ENCODE results near the gene ZNF415. TPM values are rescaled to one million over a fixed set of nuclear protein-coding genes. Genes with fewer than 3 reads are reported as not detected.

The ZNF415 gene
- total and polyA plus RNA-seq, 9 of the 15 experiments (the other 6 are each of a cell fraction or from before 2014, with no cell fraction given), result 0.06 to 0.82 (median 0.14) TPM; not detected in 2

- TF ChIP-seq, protein P1, sequence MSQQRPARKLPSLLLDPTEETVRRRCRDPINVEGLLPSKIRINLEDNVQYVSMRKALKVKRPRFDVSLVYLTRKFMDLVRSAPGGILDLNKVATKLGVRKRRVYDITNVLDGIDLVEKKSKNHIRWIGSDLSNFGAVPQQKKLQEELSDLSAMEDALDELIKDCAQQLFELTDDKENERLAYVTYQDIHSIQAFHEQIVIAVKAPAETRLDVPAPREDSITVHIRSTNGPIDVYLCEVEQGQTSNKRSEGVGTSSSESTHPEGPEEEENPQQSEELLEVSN (IDR thresholded peaks at IDR 0.05; ENCODE audit: borderline replicate concordance in 1 of 2, extremely low read depth in 1 of 2, insufficient read depth in 1 of 2, insufficient read length in 1 of 2, low read depth in 1 of 2, low read length in 1 of 2, poor library complexity in 1 of 2, severe bottlenecking in 1 of 2), result peak in 1 of 2 experiments; percentile 50
- TF ChIP-seq POLR2AphosphoS5 (IDR thresholded peaks at IDR 0.05; ENCODE audit: control insufficient read depth, insufficient read depth, low read depth, low read length) (peak; percentile 84), SOX6 (IDR thresholded peaks at IDR 0.05) (0 out of 2 replicates have a peak, but pooled peaks have one; percentile 7), PML (IDR thresholded peaks at IDR 0.05; ENCODE audit: low read length) (peak; percentile 49; the same call in 1 of the 2 replicates), ZNF133 (CRISPR knock-in tag; IDR thresholded peaks at IDR 0.05) (no peak), PCBP2 (IDR thresholded peaks at IDR 0.05; ENCODE audit: low read depth, low read length, poor library complexity, severe bottlenecking) (no peak), ZNF146 (CRISPR knock-in tag; IDR thresholded peaks at IDR 0.05; ENCODE audit: unreplicated experiment) (no peak), RB1 (IDR thresholded peaks at IDR 0.05; ENCODE audit: low read depth) (0 out of 2 replicates have a peak, but pooled peaks have one; percentile 15), ELF4 (CRISPR knock-in tag; IDR thresholded peaks at IDR 0.05) (peak; percentile 94), NFYB (IDR thresholded peaks at IDR 0.05; ENCODE audit: extremely low read depth, insufficient read length) (no peak), IFI16 (CRISPR knock-in tag; IDR thresholded peaks at IDR 0.05) (no peak), ZKSCAN8 (CRISPR knock-in tag; IDR thresholded peaks at IDR 0.05) (no peak), KDM4B (IDR thresholded peaks at IDR 0.05; ENCODE audit: borderline replicate concordance in 2 of 2, low read depth in 1 of 2) (0 out of 4 replicates have a peak, but pooled peaks of 1 of the 2 experiments have one; percentile 55), ASH1L (IDR thresholded peaks at IDR 0.05; ENCODE audit: borderline replicate concordance, low read depth, partially characterized antibody) (peak; percentile 50), SP1 (CRISPR knock-in tag; IDR thresholded peaks at IDR 0.05) (peak; percentile 67)
- TF ChIP-seq, protein P2, sequence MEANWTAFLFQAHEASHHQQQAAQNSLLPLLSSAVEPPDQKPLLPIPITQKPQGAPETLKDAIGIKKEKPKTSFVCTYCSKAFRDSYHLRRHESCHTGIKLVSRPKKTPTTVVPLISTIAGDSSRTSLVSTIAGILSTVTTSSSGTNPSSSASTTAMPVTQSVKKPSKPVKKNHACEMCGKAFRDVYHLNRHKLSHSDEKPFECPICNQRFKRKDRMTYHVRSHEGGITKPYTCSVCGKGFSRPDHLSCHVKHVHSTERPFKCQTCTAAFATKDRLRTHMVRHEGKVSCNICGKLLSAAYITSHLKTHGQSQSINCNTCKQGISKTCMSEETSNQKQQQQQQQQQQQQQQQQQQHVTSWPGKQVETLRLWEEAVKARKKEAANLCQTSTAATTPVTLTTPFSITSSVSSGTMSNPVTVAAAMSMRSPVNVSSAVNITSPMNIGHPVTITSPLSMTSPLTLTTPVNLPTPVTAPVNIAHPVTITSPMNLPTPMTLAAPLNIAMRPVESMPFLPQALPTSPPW (CRISPR knock-in tag; IDR thresholded peaks at IDR 0.05), result peak; percentile 96
- TF ChIP-seq, protein P3, sequence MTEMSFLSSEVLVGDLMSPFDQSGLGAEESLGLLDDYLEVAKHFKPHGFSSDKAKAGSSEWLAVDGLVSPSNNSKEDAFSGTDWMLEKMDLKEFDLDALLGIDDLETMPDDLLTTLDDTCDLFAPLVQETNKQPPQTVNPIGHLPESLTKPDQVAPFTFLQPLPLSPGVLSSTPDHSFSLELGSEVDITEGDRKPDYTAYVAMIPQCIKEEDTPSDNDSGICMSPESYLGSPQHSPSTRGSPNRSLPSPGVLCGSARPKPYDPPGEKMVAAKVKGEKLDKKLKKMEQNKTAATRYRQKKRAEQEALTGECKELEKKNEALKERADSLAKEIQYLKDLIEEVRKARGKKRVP (CRISPR knock-in tag; IDR thresholded peaks at IDR 0.05), result no peak
- TF ChIP-seq, protein P4, sequence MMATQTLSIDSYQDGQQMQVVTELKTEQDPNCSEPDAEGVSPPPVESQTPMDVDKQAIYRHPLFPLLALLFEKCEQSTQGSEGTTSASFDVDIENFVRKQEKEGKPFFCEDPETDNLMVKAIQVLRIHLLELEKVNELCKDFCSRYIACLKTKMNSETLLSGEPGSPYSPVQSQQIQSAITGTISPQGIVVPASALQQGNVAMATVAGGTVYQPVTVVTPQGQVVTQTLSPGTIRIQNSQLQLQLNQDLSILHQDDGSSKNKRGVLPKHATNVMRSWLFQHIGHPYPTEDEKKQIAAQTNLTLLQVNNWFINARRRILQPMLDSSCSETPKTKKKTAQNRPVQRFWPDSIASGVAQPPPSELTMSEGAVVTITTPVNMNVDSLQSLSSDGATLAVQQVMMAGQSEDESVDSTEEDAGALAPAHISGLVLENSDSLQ (IDR thresholded peaks at IDR 0.05), result 0 out of 2 replicates have a peak, but pooled peaks have one; percentile 12
- TF ChIP-seq, protein P5, sequence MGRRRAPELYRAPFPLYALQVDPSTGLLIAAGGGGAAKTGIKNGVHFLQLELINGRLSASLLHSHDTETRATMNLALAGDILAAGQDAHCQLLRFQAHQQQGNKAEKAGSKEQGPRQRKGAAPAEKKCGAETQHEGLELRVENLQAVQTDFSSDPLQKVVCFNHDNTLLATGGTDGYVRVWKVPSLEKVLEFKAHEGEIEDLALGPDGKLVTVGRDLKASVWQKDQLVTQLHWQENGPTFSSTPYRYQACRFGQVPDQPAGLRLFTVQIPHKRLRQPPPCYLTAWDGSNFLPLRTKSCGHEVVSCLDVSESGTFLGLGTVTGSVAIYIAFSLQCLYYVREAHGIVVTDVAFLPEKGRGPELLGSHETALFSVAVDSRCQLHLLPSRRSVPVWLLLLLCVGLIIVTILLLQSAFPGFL (CRISPR knock-in tag; IDR thresholded peaks at IDR 0.05), result no peak
Observed at GRCh38 chr19:53103234-53104203, 29.2 kb downstream of the ZNF415 start, which contains the start of gene ZNF160 (continued).

Data from K562 (cell line).